WTC11 (cell line): ENCODE results near the gene GAPT. TPM values are rescaled to one million over a fixed set of nuclear protein-coding genes. Genes with fewer than 3 reads are reported as not detected.
A peak's percentile ranks its signal among the peaks of the same experiment; 100 is the strongest.

Experiments
- ATAC-seq: fragments of 200-7000 bp; cut with Tn5 transposase; 2 replicates; pipeline ENCODE4 v1.10.0; 2021; ENCODE audit warnings: mild to moderate bottlenecking, moderate library complexity
- CTCF ChIA-PET: fragments of 300-600 bp; sonication (Branson Sonifier 250); formaldehyde crosslinking; loops from one replicate; lab custom pipeline; 2021; ENCODE audit warnings: antibody characterized with exemption; lab: Charles Lee
- POLR2A ChIA-PET: fragments of 350-600 bp; sonication (Branson Sonifier 250); formaldehyde crosslinking; loops from one replicate; lab custom pipeline; 2021; ENCODE audit warnings: antibody characterized with exemption; lab: Charles Lee
- DNase-seq: peaks from one replicate; pipeline ENCODE4 v3.0.0; 2021; ENCODE audit warnings: low spot score
- H3K27ac Mint-ChIP-seq: 2 replicates; pipeline ENCODE4 v1.8.0; 2021; ENCODE audit warnings: mixed read lengths
- H3K27me3 Mint-ChIP-seq: 2 replicates; pipeline ENCODE4 v1.8.0; 2021; ENCODE audit warnings: low read depth, mild to moderate bottlenecking, moderate library complexity, mixed read lengths
- H3K36me3 Mint-ChIP-seq: 2 replicates; pipeline ENCODE4 v1.8.0; 2021; ENCODE audit warnings: mixed read lengths
- H3K4me1 Mint-ChIP-seq: 2 replicates; pipeline ENCODE4 v1.8.0; 2022; ENCODE audit warnings: mixed read lengths
- H3K4me3 Mint-ChIP-seq: 2 replicates; pipeline ENCODE4 v1.8.0; 2021; ENCODE audit warnings: mild to moderate bottlenecking, moderate library complexity, mixed read lengths
- H3K9me3 Mint-ChIP-seq: 2 replicates; pipeline ENCODE4 v1.8.0; 2021; ENCODE audit warnings: mixed read lengths
- ATF1 ChIP-seq: sonication (generic); formaldehyde crosslinking; IDR thresholded peaks from 2 replicates; pipeline ENCODE4 v1.8.1; 2023; ENCODE audit warnings: mild to moderate bottlenecking, moderate library complexity, missing genetic modification reagents
- CREB1 ChIP-seq: sonication (generic); formaldehyde crosslinking; IDR thresholded peaks from 2 replicates; pipeline ENCODE4 v1.8.0; 2023; ENCODE audit warnings: mild to moderate bottlenecking, missing genetic modification reagents
- CTCF ChIP-seq: fragments of 200-600 bp; IDR thresholded peaks from 2 replicates; pipeline ENCODE4 v1.8.0; 2022; ENCODE audit warnings: antibody characterized with exemption
- EMX1 ChIP-seq: fragments of 250-450 bp; sonication (Bioruptor Pico); IDR thresholded peaks from 2 replicates; pipeline ENCODE4 v1.8.0; 2021; ENCODE audit warnings: mild to moderate bottlenecking
- FOXK1 ChIP-seq: sonication (generic); formaldehyde crosslinking; IDR thresholded peaks from 2 replicates; pipeline ENCODE4 v1.8.0; 2022; ENCODE audit warnings: mild to moderate bottlenecking, moderate library complexity, missing genetic modification reagents
- GTF2I ChIP-seq: fragments of 250-450 bp; sonication (Bioruptor Pico); conservative IDR thresholded peaks from 2 replicates; pipeline ENCODE4 v1.4.0; 2021; ENCODE audit warnings: mild to moderate bottlenecking
- HMGA2 ChIP-seq: fragments of 250-450 bp; sonication (Bioruptor Pico); IDR thresholded peaks from 2 replicates; pipeline ENCODE4 v1.4.0; 2021; ENCODE audit warnings: mild to moderate bottlenecking, moderate library complexity
- HMGXB4 ChIP-seq: sonication (generic); formaldehyde crosslinking; IDR thresholded peaks from 2 replicates; pipeline ENCODE4 v1.8.1; 2023; ENCODE audit warnings: mild to moderate bottlenecking, moderate library complexity, missing genetic modification reagents
- NFE2L1 ChIP-seq: sonication (generic); formaldehyde crosslinking; IDR thresholded peaks from 2 replicates; pipeline ENCODE4 v1.8.1; 2023; ENCODE audit warnings: missing genetic modification reagents
- PRRX2 ChIP-seq: fragments of 250-450 bp; sonication (Bioruptor Pico); IDR thresholded peaks from 2 replicates; pipeline ENCODE4 v1.8.0; 2021; ENCODE audit warnings: mild to moderate bottlenecking
- ZBTB21 ChIP-seq: sonication (generic); formaldehyde crosslinking; IDR thresholded peaks from 2 replicates; pipeline ENCODE4 v1.8.1; 2023; ENCODE audit warnings: mild to moderate bottlenecking, missing genetic modification reagents, borderline replicate concordance
- ZNF121 ChIP-seq: sonication (generic); formaldehyde crosslinking; IDR thresholded peaks from 2 replicates; pipeline ENCODE4 v1.8.0; 2023; ENCODE audit warnings: missing genetic modification reagents
- ZNF219 ChIP-seq: sonication (generic); formaldehyde crosslinking; IDR thresholded peaks from 2 replicates; pipeline ENCODE4 v1.8.0; 2023; ENCODE audit warnings: missing genetic modification reagents, mild to moderate bottlenecking, borderline replicate concordance
- ZNF232 ChIP-seq: sonication (generic); formaldehyde crosslinking; IDR thresholded peaks from 2 replicates; pipeline ENCODE4 v1.8.0; 2022; ENCODE audit warnings: mild to moderate bottlenecking, missing genetic modification reagents
- ZNF263 ChIP-seq: sonication (generic); formaldehyde crosslinking; IDR thresholded peaks from 2 replicates; pipeline ENCODE4 v1.8.1; 2022; ENCODE audit warnings: low read depth, mild to moderate bottlenecking, moderate library complexity, missing genetic modification reagents
- ZNF532 ChIP-seq: fragments of 250-450 bp; sonication (Bioruptor Pico); IDR thresholded peaks from 2 replicates; pipeline ENCODE4 v1.9.0; 2021; ENCODE audit warnings: mild to moderate bottlenecking, borderline replicate concordance
- total RNA-seq: library from RNA; stranded (reverse); gene quantifications from 3 replicates; pipeline ENCODE4 v1.2.3, GENCODE V29; 2021
- TF ChIP-seq, protein P1 (sequence below): sonication (generic); formaldehyde crosslinking; IDR thresholded peaks from 2 replicates; pipeline ENCODE4 v1.8.1; 2023; ENCODE audit warnings: mild to moderate bottlenecking, missing genetic modification reagents, moderate library complexity
- TF ChIP-seq, protein P2 (sequence below): fragments of 250-450 bp; sonication (Bioruptor Pico); IDR thresholded peaks from 2 replicates; pipeline ENCODE4 v1.9.0; 2021; ENCODE audit warnings: mild to moderate bottlenecking

Gene GAPT
- total RNA-seq, 1 experiment from 2014 or later, result not detected

DNA sequence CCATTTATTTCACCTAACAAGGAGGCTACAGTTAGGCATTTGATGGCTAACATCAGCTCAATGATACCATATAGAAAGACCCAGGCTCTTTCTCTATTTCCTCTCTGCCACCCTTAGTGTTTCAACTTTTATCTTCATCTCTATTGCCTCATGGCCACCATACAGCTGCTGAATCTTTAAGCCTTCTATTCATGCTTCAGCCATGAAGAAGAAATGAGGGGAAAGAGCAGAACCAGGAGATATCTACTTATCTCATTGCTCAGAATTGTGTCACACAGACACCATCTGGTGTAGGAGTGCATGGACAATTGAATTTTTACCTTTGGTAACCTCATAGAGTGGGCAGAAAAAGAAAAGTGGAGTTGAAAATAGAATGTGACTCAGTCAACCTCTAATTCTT is 6.7 kb downstream of the GAPT start (continued):
- no peak for TF ChIP-seq ZBTB21
- TF ChIP-seq GTF2I (CRISPR knock-in tag), result no peak
- no peak for TF ChIP-seq ZNF232 (CRISPR knock-in tag)

- Mint-ChIP-seq H3K9me3 (no peaks in the 10 kb centered on the region), H3K36me3 (no peaks in the 10 kb centered on the region), H3K27ac (no peak overlapping the region), H3K27me3 (no peaks in the 10 kb centered on the region; the same call in 1 of the 2 replicates), H3K4me3 (no peak overlapping the region)
- DNase-seq, result peak; percentile 66
- peak; percentile 63 for ATAC-seq
- TF ChIP-seq CTCF, result peak; percentile 74
- no peak for TF ChIP-seq CREB1 (CRISPR knock-in tag)
- TF ChIP-seq, all 79 proteins: peak for 1
- peaks cover 14% of the 10 kb centered on the region for H3K4me1 Mint-ChIP-seq
- CTCF ChIA-PET, result interaction anchor here (0.6 to 5.3 kb wide), 6 partner anchors 12 to 364 kb away, joined by 3 to 69 read pairs (median 4); no protein-coding TSS in a partner anchor
- POLR2A ChIA-PET, result no interaction called here
Observed at GRCh38 chr5:58498340-58498942, 7.2 kb downstream of the GAPT start.

DNA sequence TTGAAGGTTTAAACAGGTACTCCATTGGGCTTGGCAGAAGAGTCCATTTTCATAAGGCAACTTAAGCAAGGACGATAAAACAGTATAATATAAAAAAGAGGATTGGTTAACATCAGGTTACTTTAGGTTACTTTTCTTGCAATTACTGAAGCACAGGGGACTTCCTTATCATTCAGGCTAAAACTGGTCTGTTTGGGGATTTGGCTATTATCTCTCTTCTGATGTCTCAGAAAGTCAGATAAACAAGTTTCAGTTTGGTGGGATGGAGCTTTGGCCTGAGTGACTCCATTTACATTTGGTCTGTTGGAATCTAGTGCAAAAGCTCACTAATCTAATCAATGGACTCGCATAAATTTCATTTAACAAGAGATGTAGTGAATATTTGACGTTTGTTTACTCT is 8.0 kb downstream of the GAPT start:
- Mint-ChIP-seq H3K27ac (no peak overlapping the region), H3K36me3 (no peaks in the 10 kb centered on the region), H3K9me3 (no peaks in the 10 kb centered on the region), H3K4me3 (no peak overlapping the region), H3K4me1 (peaks cover 14% of the 10 kb centered on the region), H3K27me3 (no peaks in the 10 kb centered on the region; the same call in 1 of the 2 replicates)
- no peak for TF ChIP-seq ZNF263
- no peak for TF ChIP-seq ZBTB21
- TF ChIP-seq, protein P1, sequence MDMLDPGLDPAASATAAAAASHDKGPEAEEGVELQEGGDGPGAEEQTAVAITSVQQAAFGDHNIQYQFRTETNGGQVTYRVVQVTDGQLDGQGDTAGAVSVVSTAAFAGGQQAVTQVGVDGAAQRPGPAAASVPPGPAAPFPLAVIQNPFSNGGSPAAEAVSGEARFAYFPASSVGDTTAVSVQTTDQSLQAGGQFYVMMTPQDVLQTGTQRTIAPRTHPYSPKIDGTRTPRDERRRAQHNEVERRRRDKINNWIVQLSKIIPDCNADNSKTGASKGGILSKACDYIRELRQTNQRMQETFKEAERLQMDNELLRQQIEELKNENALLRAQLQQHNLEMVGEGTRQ (CRISPR knock-in tag), result no peak
- TF ChIP-seq NFE2L1 (CRISPR knock-in tag), result no peak
- TF ChIP-seq, protein P2, sequence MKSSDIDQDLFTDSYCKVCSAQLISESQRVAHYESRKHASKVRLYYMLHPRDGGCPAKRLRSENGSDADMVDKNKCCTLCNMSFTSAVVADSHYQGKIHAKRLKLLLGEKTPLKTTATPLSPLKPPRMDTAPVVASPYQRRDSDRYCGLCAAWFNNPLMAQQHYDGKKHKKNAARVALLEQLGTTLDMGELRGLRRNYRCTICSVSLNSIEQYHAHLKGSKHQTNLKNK (CRISPR knock-in tag), result no peak
- TF ChIP-seq HMGA2, result no peak
- TF ChIP-seq ATF1 (CRISPR knock-in tag), result no peak
- no peak for TF ChIP-seq FOXK1 (CRISPR knock-in tag)
- TF ChIP-seq ZNF232 (CRISPR knock-in tag), result no peak
- TF ChIP-seq ZNF121 (CRISPR knock-in tag), result no peak
- no peak for TF ChIP-seq EMX1 (CRISPR knock-in tag)
- TF ChIP-seq PRRX2 (CRISPR knock-in tag), result no peak
- TF ChIP-seq ZNF219, result no peak
- TF ChIP-seq ZNF532 (CRISPR knock-in tag), result no peak
- TF ChIP-seq HMGXB4 (CRISPR knock-in tag), result no peak
- POLR2A ChIA-PET, result no interaction called here
- no peak for ATAC-seq
- DNase-seq, result no peak
- CTCF ChIA-PET, result interaction anchor here (0.6 to 5.3 kb wide), 6 partner anchors 13 to 364 kb away, joined by 3 to 69 read pairs (median 4); no protein-coding TSS in a partner anchor
